Tongue (tissue), 2 donors: ENCODE results near the gene PNRC2. TPM values are rescaled to one million over a fixed set of nuclear protein-coding genes. Genes with fewer than 3 reads are reported as not detected.

ENCODE experiments used
- DNase-seq: peaks from one replicate; pipeline ENCODE4 v3.0.0-alpha.2; 2015
- total RNA-seq: library from RNA; depleted of rRNA; stranded (reverse); fragments of >200 nt; gene quantifications from one replicate; pipeline ENCODE4 v1.2.3, GENCODE V29; 2014

Gene PNRC2, protein sequence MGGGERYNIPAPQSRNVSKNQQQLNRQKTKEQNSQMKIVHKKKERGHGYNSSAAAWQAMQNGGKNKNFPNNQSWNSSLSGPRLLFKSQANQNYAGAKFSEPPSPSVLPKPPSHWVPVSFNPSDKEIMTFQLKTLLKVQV
- 155 TPM for total RNA-seq

DNA sequence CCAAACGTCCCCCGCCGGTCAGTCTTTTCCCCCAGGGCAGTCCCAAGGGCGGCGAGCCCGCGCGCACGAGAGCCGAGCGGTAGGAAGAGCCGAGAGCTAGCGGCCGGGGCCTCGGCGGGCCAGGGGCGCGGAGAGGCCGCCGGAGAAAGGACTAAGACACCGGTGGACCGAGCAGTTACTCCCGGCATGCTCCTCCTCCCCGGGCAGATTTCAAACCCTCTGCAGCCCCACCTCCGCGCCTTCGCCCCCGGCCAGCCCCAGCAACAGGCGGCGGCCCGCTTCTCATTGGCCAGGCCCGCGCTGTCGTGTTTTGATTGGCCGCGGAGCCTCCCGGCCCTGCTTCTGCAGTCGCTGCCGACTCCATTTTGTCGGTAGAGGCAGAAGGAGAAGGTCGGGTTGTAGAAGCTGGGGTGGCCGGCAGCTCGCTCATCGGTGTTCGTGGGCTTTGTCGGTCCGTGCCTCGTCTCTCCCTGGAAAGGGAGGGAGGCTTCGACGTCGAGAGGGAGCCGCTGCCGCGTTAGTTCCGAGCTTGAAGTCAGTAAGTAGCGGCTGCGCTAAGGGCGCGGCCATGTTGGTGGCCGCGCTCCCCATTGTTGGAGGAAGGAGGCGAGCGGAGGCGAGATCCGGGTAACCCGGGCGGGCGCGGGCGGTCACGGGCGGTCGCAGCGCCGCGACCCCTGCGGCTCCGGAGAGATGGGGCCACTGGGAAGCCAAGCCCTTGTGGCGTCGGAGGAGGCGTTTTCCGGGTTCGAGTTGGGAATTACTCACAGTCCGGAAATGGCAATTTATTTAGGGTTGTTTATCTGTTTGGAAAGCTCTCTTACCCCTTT, at the start of gene PNRC2:
TSS of gene PNRC2 (plus strand) at position 368 of the 830 bp plus-strand sequence. CDS start 1,630 bp downstream, outside the sequence.
- peak; percentile 99 for DNase-seq

DNA sequence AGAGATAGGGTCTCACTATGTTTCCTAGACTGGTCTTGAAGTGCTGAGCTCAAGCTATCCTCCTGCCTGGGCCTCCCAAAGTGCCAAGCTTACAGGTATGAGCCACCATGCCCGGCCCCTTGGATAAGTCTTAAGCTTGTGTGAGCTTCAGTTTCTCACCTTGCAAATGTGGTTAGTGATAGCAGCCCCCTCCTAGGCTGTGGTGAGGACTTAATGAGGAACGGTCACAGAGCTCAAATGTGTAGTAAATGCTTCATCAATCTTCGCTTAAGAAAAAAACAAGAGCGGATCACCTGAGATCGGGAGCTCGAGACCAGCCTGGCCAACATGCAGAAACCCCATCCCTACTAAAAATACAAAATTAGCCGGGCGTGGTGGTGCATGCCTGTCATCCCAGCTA, 49.5 kb upstream of the PNRC2 start:
- no peak for DNase-seq

DNA sequence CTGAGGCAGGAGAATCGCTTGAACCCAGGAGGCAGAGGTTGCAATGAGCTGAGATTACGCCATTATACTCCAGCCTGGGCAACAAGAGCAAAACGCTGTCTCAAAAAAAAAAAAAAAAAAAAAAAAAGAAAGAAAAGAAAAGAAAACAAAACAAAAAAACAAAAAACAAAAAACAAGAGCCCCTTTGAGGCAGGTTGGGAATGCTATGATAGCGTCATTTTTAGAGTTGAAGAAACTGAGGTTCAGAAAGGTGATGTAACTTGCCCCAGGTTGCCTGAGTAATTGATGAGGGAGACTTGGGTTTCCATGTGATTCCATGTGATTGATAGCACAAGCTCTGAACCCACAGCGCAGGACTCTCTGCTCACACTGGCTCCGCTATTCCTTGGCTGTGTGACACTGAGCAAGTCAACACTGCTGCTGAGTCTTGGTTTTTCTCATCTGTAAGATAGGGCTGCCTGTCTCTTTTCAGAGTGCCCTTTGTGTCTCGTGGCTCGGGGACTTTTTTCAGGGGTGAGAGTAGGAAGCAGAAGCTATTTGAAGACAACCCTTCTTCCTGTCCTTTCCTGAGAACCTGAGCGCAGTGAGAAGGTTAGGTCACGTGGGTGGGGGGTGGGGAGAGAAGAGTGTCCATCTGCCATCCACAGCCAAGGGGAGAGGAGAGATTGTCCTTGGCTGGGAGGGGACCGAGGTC, 48.9 kb upstream of the PNRC2 start:
- DNase-seq: no peak

DNA sequence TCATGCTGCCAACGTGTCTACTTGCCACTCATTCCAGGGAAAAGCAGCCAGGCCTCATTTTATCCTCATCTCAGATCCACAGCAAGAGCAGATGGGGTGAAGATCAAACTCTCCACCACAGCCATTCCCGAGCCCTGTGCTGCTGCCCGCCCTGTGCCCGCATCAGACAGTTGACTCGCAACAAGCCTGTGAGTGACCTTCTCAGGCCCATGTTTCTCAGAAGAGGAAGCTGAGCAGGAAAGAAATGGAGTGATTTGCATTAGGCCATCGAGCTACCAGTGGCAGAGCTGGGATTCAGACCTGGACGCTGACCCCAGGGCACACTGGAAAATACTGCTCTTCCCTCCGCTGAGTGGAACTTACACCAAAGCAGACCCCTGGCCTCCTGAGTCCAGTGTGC, 47.7 kb upstream of the PNRC2 start:
- DNase-seq: no peak

DNA sequence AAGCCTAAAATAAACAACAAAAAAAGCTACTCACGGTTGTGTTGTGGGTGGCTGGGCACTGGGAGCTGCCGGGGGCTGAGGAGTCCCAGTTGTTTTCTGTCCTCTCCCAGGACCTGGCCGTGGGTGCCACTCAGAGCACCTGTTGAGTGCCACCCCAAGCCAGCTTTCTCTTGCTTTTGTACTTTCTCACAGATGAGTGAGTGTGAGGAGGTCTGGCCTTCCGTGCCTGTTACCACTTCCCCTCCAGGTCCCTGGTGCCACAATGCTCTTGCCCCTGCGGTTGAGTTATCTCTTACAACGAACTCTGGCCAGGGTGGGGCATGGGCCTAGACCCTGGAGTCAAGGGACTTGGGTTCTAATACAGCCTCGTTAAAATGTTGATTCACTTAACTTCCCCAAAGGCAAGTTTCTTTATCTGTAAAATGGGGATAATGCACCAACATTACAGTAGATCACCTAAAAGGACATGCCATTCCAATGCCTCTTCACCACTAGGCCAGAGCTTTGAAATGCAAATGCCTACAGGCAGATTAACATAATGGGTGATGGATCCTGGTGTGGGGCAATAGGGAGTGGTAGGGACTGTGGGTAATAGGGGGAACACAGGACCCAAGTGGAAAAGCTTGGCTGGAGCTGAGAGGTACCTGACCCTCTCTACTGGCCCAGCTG, 46.3 kb upstream of the PNRC2 start, which contains the start of gene CNR2:
TSS of gene CNR2 (minus strand) at position 151 of the 669 bp plus-strand sequence. CDS start 37,745 bp downstream, outside the sequence.
- DNase-seq: no peak

DNA sequence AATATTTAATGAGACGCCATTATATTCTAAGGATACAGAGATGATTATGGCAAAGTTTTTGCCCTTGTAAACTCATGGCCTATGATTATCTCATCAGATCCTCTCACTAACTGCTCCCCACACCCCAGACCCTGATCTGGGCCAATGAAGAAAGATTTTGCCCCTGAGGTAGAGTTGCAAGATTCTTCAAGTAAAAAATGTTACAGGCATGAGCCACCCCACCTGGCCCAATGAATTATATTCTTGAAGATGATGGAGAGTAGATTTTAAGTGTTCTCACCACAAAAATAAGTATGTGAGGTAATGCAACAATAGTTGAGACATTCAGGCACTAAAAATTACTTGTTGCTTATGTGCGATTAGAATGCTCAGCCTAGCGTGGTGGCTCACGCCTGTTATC, 44.7 kb upstream of the PNRC2 start:
- DNase-seq: no peak

DNA sequence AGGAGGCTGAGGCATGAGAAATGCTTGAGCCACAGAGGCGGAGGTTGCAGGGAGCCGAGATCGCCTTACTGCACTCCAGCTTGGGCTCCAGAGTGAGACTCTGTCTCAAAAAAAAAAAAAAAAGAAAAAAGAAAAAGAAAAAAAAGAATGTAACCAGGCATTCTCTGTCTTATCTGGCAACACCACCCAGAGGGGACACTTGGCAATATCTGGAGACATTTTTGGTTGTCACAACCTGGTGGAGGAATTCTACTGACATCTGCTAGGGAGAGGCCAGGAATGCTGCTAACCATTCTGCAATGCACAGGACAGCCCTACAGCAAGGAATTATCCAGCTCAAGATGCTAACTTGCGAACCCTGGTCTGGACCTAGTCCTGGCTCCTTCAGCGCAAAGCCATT, 44.2 kb upstream of the PNRC2 start:
- no peak for DNase-seq

DNA sequence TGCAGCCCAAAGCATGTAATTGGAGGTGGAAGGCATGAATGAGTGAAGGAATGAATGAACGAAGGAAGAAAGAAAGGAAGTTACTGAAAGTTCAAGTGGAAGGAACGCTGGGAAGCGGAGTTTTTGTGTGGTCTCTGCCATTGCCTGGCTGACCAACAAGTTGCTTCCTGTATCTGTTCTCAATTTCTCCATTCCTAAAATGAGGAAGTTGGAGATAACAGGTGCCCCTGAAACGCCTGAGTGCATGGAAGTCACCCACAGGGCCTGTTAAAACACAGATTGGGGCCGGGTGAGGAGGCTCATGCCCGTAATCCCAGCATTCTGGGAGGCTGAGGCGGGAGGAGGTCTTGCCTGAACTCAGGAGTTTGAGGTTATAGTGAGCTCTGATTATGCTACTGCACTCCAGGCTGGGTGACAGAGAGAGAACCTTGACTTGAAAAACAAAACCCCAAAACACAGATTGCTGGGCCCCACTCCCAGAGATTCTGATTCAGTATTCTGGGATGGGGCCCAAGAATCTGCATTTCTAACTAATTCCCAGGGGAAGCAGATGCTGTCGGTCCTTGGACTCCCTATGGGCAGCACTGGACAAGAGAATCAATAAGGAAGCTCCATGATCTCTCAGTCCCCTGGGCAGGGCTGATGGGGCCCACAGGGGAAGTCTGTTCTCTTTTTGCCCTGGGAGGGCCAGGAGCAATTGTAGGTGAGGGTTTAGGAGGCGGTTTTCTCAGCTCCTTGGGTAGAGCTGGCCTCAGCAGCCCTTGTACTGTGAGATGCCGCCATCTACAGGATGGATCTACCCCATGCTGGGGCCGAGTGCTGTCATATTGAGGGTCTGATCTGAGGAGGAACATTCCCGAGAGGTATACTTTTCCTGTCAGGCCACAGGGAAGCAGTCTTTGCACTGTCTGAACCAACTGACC, 43.2 kb upstream of the PNRC2 start:
- peak; percentile 74 for DNase-seq

DNA sequence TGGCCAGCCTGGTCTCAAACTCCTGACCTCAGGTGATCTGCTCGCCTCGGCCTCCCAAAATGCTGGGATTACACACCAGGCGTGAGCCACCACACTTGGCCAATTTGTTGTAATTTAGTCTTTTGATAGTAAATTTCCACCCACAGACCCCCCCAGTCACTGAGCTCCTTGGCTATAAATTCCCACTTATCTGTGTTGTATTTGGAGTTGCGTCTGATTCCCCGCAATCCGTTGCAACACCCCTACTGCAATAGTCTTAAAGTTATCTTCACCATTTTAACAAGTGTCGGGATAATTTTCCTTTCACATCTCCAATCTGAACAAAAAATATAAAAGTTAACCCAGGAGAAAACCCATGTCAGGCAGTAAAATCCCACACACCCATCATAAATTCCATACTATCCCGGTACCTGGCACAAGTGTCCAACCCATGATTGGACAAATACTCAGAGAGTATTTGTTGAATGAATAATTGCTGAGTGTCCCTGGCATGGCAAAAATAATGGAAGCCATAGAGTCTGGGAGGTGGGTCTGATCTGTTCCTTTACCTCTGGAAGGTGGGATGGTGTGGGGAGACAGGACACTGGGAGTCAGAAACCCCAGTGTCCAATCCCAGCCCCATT, 37.2 kb upstream of the PNRC2 start:
- DNase-seq: no peak

DNA sequence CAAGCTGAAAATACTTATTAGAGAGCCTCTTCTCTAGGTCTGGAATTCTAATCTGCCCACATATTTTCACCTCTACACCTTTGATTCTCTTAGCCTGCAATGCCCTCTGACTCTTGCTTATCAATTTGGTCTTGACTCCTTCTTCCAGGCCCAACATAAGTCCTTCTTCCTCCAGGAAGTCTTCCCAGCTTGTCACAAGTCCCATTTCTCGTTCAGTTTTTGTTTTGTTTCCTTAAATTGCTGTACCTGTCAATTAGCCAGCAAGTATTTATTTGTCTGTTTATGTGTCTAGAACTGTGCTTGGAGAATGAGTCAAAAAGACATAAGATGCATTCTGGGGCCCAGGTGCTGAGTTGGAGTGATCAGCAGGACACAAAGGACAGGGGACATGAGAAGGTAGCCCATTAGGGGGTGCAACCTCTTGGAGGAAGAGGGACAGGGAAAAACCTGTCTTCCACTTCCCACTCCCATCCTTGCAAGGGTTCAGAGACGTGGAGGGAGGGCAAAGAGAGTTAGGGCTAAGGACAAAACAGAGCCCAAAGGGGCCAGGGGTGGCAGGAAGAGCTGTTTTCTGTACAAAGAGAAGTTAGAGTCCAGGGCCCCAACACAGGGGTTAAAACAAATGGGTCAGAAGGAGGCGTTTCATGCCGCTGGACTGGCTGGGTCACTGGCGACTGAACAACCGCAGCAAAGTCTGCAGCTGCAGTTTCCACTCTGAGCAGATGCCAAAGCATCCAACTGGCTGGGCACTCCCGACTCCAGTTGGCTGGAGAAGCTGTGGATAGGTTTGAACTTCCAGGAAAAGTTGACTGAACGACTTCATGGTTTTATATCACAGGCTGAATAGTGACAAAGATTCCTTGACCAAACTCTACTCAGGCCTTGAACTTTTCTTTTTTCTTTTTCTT, 35.8 kb upstream of the PNRC2 start:
- peak; percentile 40 for DNase-seq

DNA sequence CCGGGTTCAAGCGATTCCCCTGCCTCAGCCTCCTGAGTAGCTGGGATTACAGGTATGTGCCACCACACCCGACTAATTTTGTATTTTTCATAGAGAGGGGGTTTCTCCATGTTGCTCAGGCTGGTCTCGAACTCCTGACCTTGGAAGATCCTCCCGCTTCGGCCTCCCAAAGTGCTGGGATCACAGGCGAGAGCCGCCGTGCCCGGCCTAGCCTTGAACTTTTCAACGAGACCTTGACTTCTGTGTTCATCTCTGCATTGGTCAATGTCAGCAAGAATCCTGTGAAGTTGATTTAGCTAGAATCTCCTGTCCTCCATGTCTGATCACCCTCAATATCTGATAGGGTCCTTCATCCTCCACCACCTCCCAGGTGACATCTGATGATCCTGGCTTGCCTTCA, 35.0 kb upstream of the PNRC2 start:
- no peak for DNase-seq

DNA sequence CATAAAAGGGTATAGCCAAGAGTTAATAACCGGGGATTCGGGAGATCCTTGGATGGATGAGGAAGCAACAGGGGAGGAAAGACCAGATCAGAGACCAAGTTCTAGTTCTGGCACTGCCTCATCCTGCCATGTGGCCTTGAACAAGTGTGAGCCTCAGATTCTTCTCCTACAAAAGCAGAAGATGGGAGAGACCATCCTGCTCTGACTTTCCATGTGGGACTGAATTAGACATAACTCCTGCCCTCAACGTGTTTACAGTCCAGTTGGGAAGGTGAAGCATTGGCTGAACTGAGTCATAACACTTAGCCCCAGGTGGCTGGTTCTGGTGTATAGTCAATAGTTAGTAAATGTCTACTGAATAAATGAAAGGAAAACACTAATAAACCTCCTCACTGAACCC, 34.3 kb upstream of the PNRC2 start:
- DNase-seq: no peak

DNA sequence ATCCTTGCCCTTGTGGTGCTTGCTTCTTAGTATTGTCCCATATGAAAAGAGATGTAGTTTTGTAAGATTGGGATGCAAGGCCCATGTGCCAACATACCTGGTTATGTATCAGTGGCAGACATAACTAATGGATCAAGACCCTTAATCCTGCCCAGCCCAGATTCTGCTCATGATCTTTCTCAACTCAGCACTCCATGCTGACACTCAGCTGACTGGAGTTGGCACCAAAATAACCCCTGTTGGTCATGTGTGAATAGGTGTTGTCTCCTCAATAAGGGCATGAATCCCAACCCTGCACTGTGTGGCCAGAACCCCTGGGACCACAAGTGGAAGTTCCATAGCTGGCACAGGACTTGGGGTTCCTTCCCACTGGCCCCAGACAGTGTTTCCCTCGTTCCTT, 32.5 kb upstream of the PNRC2 start:
- DNase-seq: no peak

DNA sequence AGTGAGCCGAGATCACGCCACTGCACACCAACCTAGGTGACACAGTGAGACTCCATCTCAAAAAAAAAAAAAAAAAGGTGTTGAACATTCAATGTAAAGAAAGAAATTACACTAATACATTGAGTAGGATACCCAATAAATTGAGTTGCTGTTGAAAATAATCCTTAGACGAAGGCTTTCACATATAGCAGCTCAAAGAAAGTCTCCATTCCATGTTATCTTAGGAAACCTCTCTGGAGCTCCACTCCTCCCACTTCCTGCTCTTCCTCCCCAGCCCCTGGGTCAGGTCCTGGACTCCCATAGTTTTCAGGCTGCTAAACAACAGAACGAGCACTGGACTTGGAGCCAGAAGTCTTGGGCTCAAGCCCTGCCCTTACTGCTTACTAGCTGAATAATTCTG, 30.8 kb upstream of the PNRC2 start:
- no peak for DNase-seq

DNA sequence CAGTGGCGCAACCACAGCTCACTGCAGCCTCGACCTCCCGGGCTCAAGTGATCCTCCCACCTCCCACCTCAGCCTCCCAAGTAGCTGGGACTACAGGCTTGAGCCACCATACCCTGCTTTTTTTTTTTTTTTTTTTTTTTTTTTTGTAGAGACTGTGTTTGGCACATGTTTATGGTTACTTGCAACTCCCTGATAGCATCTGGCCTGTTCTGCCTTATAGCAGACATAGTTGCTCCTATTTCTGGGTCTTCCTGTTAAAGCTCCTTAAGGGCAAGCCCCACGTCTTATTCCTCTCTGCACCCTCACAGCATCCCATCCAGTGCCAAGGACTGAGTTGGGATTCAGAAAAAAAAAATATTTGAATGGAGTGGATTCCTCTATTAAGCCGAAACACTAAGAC, 29.4 kb upstream of the PNRC2 start:
- DNase-seq: no peak

DNA sequence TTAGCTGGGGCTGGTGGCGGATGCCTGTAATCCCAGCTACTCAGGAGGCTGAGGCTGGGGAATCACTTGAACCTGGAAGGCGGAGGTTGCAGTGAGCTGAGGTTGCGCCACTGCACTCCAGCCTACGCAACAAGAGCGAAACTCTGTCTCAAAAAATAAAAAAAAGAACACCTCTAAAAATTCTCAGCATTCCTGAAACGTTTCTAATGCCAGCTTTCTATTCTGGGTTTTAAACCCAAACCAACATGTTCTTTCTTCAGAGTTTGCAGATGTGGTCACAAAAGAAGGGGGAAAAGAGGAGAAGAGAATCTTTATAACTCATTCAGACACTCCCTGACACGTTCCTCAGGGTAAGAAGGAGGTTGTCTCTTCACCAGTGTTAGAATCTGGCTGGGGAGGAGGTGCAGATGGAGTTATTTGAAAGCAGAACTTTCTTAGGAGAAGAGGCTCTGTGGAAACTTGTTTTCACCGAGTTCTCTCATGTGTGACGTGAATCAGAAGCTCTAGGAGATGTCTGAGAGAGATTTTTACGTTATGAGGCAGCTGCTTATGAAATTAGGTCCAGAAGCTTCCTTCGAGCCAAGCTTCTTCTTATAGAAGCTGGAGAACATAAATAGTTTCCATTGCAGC, 28.7 kb upstream of the PNRC2 start:
- peak; percentile 65 for DNase-seq

DNA sequence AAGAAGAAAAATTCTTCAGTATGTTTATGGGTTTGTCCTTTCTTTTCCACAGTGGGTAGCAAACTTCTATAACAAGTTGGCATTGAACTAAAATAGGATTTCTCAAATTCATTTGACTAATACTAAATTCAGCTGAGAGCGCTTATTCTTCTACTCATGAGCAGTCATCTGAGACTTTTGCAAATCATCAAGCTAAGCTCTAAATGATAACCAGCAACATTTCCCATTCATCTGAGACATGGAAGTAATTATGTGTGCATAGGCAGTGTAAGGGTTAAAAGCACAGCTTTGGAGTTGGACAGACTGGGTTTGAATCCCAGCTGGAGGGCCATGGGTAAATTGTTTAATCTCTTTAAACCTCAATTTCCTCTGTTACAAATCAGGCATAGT, 28.1 kb upstream of the PNRC2 start:
- DNase-seq: peak; percentile 43

DNA sequence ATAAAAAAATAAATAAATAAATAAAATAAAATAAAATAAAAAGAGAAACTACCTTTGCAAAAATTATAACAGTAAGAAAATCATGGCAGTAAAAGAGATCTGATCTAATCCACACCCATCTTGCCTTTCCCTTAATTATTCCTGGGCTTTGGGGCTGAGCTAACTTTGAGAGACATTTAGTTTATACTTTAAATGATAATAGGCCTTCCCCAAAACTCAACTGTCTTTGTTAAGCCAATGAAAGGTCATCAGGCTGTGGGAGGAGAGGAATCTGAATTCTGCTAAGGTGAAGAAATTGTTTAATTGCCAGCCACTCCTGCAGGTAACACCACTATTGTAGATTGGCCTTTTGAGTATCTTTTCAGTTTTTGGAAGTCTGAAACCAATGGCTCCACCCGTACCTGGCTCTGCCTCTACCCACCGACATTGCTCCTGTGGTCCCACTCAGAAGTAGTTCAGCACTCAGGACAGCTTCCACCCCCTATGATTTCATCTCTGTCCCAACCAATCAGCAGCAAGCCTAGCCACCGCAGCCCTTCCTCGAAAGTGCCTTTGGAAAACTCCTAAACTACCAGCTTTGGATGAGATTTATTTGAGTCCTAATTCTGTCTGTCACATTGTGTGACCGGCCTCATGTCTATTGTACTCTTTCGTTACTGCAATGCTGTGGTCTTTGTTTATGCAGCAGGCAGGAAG, 23.0 kb upstream of the PNRC2 start:
- DNase-seq: no peak

DNA sequence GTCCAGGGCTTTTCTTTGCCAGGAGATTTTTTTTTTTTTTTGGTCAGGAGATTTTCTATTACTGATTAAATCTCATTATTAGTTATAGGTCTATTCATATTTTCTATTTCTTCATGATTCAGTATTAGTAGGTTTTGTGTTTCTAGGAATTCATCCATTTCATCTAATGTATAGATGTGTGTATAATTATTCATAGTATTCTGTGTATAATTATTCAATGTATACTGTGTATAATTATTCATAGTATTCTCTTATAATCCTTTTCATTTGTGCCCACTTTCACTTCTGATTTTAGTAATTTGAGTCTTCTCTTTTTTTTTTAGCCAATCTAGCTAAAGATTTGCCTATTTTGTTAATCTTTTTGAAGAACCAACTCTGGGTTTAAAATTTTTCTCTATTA, 12.3 kb upstream of the PNRC2 start:
- no peak for DNase-seq
